Tibial artery (tissue), 4 donors: ENCODE measurements around the gene CRACR2B.

Source experiments
- DNase-seq, 2 donors: peaks; one replicate each; pipeline ENCODE4 v3.0.0-alpha.2; 2019
- H3K27ac ChIP-seq, 2 donors: fragments of 200-600 bp; sonication (generic) in 1 of 2; 1 replicate in 1 of 2; 2 replicates in 1 of 2; pipeline ENCODE4 v1.5.1; 2018 to 2019; ENCODE audit warnings: mild to moderate bottlenecking in 1 of 2
- H3K27me3 ChIP-seq, 2 donors: fragments of 200-600 bp; sonication (generic) in 1 of 2; one replicate each; pipeline versions ENCODE4 v1.5.1 to v1.6.0; 2016 to 2019
- H3K36me3 ChIP-seq, 3 donors: fragments of 200-600 bp; sonication (generic) in 2 of 3; one replicate each; pipeline ENCODE4 v1.5.1; 2016 to 2019; ENCODE audit warnings: mild to moderate bottlenecking in 2 of 3
- H3K4me1 ChIP-seq, 4 donors: fragments of 200-600 bp; sonication (generic) in 2 of 4; 1 replicate in 3 of 4; 2 replicates in 1 of 4; pipeline ENCODE4 v1.5.1; 2016 to 2019
- H3K4me3 ChIP-seq, 2 donors: fragments of 200-600 bp; sonication (generic) in 1 of 2; 1 replicate in 1 of 2; 2 replicates in 1 of 2; pipeline ENCODE4 v1.5.1; 2018 to 2019; ENCODE audit warnings: mild to moderate bottlenecking in 2 of 2
- H3K9me3 ChIP-seq, 3 donors: fragments of 200-600 bp; sonication (generic) in 1 of 3; one replicate each; pipeline ENCODE4 v1.5.1; 2016 to 2019
- CTCF ChIP-seq, 2 experiments: fragments of 200-600 bp in 1 of 2; fragments of 450-650 bp in 1 of 2; IDR thresholded peaks; one replicate each; pipeline ENCODE4 v1.5.1; 2017 to 2019; ENCODE audit warnings: antibody characterized with exemption in 2 of 2, mild to moderate bottlenecking in 1 of 2, moderate library complexity in 1 of 2
- intact Hi-C: fragments of 100-400 bp; cut with DNase I; formaldehyde crosslinking; loops from one replicate; pipeline ENCODE4 v1.15.0; 2023; ENCODE audit warnings: low total_unique reads

CRACR2B gene

DNA sequence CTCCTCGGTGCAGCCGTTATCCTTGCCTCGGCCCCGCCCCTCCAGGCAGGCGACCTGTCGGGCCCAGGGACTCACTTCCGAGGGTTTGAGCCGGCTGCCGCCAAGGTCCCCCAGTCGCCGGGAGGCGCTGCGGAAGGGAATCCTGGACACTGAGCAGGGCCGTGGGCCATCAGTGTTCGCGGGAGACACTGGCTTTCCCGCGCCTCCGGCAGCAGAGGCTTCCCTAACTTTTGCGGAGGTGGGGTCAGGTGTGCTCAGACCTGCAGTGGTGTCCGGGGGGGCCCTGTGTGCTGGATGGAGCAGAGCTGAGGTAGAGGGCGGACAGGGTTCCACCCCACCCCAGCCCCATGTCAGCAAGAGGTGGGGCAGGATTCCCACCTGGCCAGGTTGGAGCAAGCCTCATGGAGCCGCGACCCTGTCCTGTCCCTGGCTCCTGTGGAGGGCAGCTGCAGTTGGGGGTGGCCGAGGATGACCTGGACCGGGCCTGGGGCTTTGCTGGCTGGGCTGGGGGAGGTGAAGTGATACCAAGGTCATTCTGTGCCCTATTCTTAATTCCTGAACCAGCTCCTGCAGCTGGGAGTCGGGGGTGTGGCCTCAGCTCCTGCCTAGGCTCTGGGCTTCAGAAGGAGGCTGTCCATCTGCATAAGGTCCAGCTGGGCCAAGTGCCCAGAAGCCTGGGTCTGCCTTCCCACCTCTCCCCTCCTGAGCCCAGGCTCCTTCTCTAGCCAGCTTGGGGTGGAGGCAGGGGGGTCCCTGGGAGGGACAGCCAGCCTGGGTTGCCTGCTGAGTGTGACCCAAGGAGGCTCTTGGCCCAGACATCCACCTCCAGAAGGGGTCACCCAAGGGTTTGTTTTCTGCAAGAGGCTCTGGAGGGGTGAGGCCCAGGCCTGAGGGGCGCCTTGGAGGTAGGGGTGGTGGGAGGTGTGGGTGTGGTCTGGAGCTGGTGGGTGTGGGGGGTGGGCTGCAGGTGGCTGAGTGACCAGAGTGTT, 23.4 kb downstream of the CRACR2B start:
- intact Hi-C loops, result no loop called here

GRCh38 chr11:852762-853161, 25.0 kb downstream of the CRACR2B start:
- no peak for TF ChIP-seq CTCF (IDR thresholded peaks at IDR 0.05)
- Histone ChIP-seq H3K4me1 (peaks cover 0 to 38% (median 33%) of the 10 kb centered on the region in 4 donors), H3K4me3 (no peak overlapping the region), H3K27me3 (peaks cover 0 to 18% of the 10 kb centered on the region in 2 donors), H3K9me3 (no peaks in the 10 kb centered on the region), H3K27ac (no peak overlapping the region), H3K36me3 (peaks cover 0 to 27% (median 3%) of the 10 kb centered on the region in 3 donors)
- DNase-seq, result no peak
- intact Hi-C loops, result no loop called here

More for the DNA sequence above, 23.4 kb downstream of the CRACR2B start:
- Histone ChIP-seq H3K4me1 (peaks cover 0 to 45% (median 39%) of the 10 kb centered on the region in 4 donors), H3K9me3 (no peaks in the 10 kb centered on the region), H3K27ac (no peak overlapping the region), H3K4me3 (no peak overlapping the region), H3K27me3 (peaks cover 0 to 25% of the 10 kb centered on the region in 2 donors), H3K36me3 (peaks cover 0 to 26% (median 3%) of the 10 kb centered on the region in 3 donors)
- no peak for DNase-seq
- TF ChIP-seq CTCF (IDR thresholded peaks at IDR 0.05), result no peak

GRCh38 chr11:853682-854448, 26.1 kb downstream of the CRACR2B start:
- intact Hi-C loops, result no loop called here
- H3K27ac ChIP-seq, result no peak overlapping the region

DNA sequence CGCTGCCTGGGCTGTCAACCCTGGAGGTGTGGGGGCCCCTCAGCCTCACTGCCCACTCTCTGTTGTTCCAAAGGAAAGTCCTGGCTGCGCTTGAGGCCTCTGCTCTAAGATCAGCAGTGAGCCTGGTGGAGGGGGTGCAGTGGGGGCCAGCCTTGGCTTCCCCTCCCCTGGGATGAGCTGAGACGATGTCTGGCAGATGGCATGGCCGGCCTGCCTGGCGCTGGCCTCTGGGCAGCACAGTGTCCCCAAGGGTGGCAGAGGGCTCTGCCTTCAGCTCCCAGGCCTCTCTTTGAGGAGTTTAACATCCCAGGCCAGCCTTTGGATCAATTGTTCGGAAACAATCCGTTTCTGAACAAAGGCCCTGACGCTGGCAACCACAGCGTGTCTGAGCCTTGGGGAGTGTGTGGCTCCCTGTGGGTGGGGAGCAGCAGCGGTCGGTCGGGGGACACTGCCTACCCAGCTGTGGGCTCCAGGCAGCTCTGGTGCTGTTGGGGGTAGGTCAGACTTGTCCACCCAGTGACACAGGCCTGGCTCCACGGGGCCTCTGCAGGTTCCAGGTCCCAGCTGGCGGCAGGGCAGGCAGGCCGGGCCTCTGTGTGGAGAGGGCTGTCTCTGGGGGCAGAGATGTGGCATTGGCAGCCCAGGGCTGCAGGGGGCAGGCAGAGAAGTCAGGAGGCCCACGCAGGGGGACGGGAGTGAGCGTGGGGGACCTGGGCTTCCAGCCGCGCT, 27.0 kb downstream of the CRACR2B start:
- H3K4me1 ChIP-seq, result peaks cover 0 to 34% (median 20%) of the 10 kb centered on the region in 4 donors
- intact Hi-C loops, result no loop called here
- peaks cover 0 to 3% of the 10 kb centered on the region in 2 donors for H3K27me3 ChIP-seq
- DNase-seq, result no peak
- H3K4me3 ChIP-seq, result no peak overlapping the region
- no peaks in the 10 kb centered on the region for H3K9me3 ChIP-seq
- TF ChIP-seq CTCF (IDR thresholded peaks at IDR 0.05), result no peak
- no peak overlapping the region for H3K27ac ChIP-seq
- H3K36me3 ChIP-seq, result peaks cover 0 to 27% (median 3%) of the 10 kb centered on the region in 3 donors

More at GRCh38 chr11:853682-854448, 26.1 kb downstream of the CRACR2B start:
- peaks cover 0 to 7% of the 10 kb centered on the region in 2 donors for H3K27me3 ChIP-seq
- TF ChIP-seq CTCF (IDR thresholded peaks at IDR 0.05), result no peak
- H3K36me3 ChIP-seq, result peaks cover 0 to 27% (median 3%) of the 10 kb centered on the region in 3 donors
- no peak for DNase-seq
- peaks cover 0 to 34% (median 22%) of the 10 kb centered on the region in 4 donors for H3K4me1 ChIP-seq
- no peak overlapping the region for H3K4me3 ChIP-seq
- no peaks in the 10 kb centered on the region for H3K9me3 ChIP-seq

GRCh38 chr11:855330-855674, 27.6 kb downstream of the CRACR2B start:
- Histone ChIP-seq H3K27ac (no peak overlapping the region), H3K4me3 (no peak overlapping the region), H3K27me3 (no peaks in the 10 kb centered on the region), H3K9me3 (no peaks in the 10 kb centered on the region), H3K4me1 (peaks cover 0 to 35% (median 19%) of the 10 kb centered on the region in 4 donors), H3K36me3 (peaks cover 0 to 27% (median 3%) of the 10 kb centered on the region in 3 donors)
- TF ChIP-seq CTCF (IDR thresholded peaks at IDR 0.05), result no peak
- DNase-seq, result no peak
- intact Hi-C loops, result no loop called here
